ENCODE results near the gene CACNA1A. TPM values are rescaled to one million over a fixed set of nuclear protein-coding genes. Genes with fewer than 3 reads are reported as not detected.

The CACNA1A gene
- total RNA-seq, 2 experiments from 2014 or later, result 0.19 to 0.78 TPM

- H3K9me2 ChIP-seq (ENCODE audit: insufficient read depth, low read length), result no peaks in the 10 kb centered on the region
- no peaks in the 10 kb centered on the region for H4K20me1 ChIP-seq (ENCODE audit: insufficient read depth, low read length)
- peak overlapping the region; percentile 32; the same call in 1 of the 2 replicates for H2AFZ ChIP-seq (ENCODE audit: low read length)
- ChIA-PET CTCF (ENCODE audit: unreplicated experiment) (interaction anchor here (0.6 kb wide), 1 partner anchor 59 kb away, joined by 4 read pairs; no protein-coding TSS in a partner anchor), POLR2A (interaction anchor here (0.6 to 2.5 kb wide), 8 partner anchors 12 to 64 kb away, joined by 3 to 13 read pairs (median 3); no protein-coding TSS in a partner anchor)
- H3K79me2 ChIP-seq (ENCODE audit: insufficient read depth, low read depth, low read length), result peaks cover 25% of the 10 kb centered on the region; the same call in 1 of the 2 replicates
- intact Hi-C loops (cut with micrococcal nuclease; ENCODE audit: unreplicated experiment), result loop anchor here (10.0 kb wide), 1 partner anchor 671 kb away; no protein-coding TSS in a partner anchor
- BruUV-seq (replicated peaks), result no TSS peak
- no peaks in the 10 kb centered on the region for H3K9me3 ChIP-seq (ENCODE audit: low read length)
- H3K4me2 ChIP-seq (ENCODE audit: low read length), result peak overlapping the region; percentile 96
- peaks cover 96% of the 10 kb centered on the region for H3K4me1 ChIP-seq (ENCODE audit: insufficient read depth, low read length, poor library complexity, severe bottlenecking)
- peak overlapping the region; percentile 95 for H3K27ac ChIP-seq (ENCODE audit: low read depth, low read length, poor library complexity, severe bottlenecking)
- TF ChIP-seq EZH2phosphoT487 (IDR thresholded peaks at IDR 0.05; ENCODE audit: borderline replicate concordance, low read depth, low read length), result no peak
- TF ChIP-seq CTCF (conservative IDR thresholded peaks at IDR 0.05; ENCODE audit: low read length), result no peak
- H3K36me3 ChIP-seq (ENCODE audit: insufficient read depth, low read length), result no peaks in the 10 kb centered on the region
- DNase-seq (ENCODE audit: low spot score), result peak; percentile 52
- H3K4me3 ChIP-seq (ENCODE audit: low read depth, low read length, poor library complexity, severe bottlenecking), result peak overlapping the region; percentile 69
These were observed 342.5 kb downstream of the CACNA1A start for GRCh38 chr19:13163609-13164342.

GRCh38 chr19:13162724-13163608 lies 343.3 kb downstream of the CACNA1A start:
- TF ChIP-seq CTCF (conservative IDR thresholded peaks at IDR 0.05; ENCODE audit: low read length) (no peak), EZH2phosphoT487 (IDR thresholded peaks at IDR 0.05; ENCODE audit: borderline replicate concordance, low read depth, low read length) (no peak)
- POLR2A ChIA-PET, result interaction anchor here (0.7 to 2.5 kb wide), 7 partner anchors 8 to 63 kb away, joined by 3 to 13 read pairs (median 4); no protein-coding TSS in a partner anchor
- CTCF ChIA-PET (ENCODE audit: unreplicated experiment), result no interaction called here
- H4K20me1 ChIP-seq (ENCODE audit: insufficient read depth, low read length), result no peaks in the 10 kb centered on the region
- peak overlapping the region; percentile 96 for H3K4me2 ChIP-seq (ENCODE audit: low read length)
- H3K9me2 ChIP-seq (ENCODE audit: insufficient read depth, low read length), result no peaks in the 10 kb centered on the region
- DNase-seq (ENCODE audit: low spot score), result peak; percentile 94
- no TSS peak for BruUV-seq (replicated peaks)
- peak overlapping the region; percentile 95 for H3K27ac ChIP-seq (ENCODE audit: low read depth, low read length, poor library complexity, severe bottlenecking)
- H2AFZ ChIP-seq (ENCODE audit: low read length), result no peak overlapping the region
- no peaks in the 10 kb centered on the region for H3K9me3 ChIP-seq (ENCODE audit: low read length)
- peaks cover 26% of the 10 kb centered on the region; the same call in 1 of the 2 replicates for H3K79me2 ChIP-seq (ENCODE audit: insufficient read depth, low read depth, low read length)
- peak overlapping the region; percentile 69 for H3K4me3 ChIP-seq (ENCODE audit: low read depth, low read length, poor library complexity, severe bottlenecking)
- H3K4me1 ChIP-seq (ENCODE audit: insufficient read depth, low read length, poor library complexity, severe bottlenecking), result peaks cover 96% of the 10 kb centered on the region
- H3K36me3 ChIP-seq (ENCODE audit: insufficient read depth, low read length), result no peaks in the 10 kb centered on the region
- intact Hi-C loops (cut with micrococcal nuclease; ENCODE audit: unreplicated experiment), result loop anchor here (10.0 kb wide), 1 partner anchor 672 kb away; no protein-coding TSS in a partner anchor
